ENCODE results near the gene PSPH.

DNA sequence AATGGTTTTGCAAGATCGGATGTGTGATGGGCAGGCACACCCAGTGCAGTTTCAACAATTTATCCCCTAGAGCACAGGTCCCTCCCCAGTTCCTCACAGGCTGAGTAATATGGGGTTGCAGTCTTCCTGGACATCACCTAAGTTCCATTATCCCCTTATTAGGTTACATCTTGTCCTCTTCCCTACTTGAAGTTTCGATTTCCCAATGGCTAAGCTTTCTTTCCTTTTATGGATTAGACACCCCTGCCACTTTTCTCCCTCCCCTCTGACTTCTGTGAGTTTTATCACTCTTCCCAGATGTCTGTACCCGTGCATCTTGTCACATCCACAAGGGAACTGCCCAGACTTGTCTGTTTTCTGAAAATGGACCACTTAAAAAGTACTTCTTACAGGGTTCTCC, 89.2 kb downstream of the PSPH start:
- TF ChIP-seq CTCF (IDR thresholded peaks at IDR 0.05; ENCODE audit: insufficient read depth, low read length) (no peak), SPI1 (IDR thresholded peaks at IDR 0.05; ENCODE audit: borderline replicate concordance, low read depth) (no peak), POLR2AphosphoS5 (IDR thresholded peaks at IDR 0.05; ENCODE audit: low read depth) (no peak)
